Measurements from ENCODE around the gene MYO9B.
A peak's percentile ranks its signal among the peaks of the same experiment; 100 is the strongest.

The MYO9B gene

GRCh38 chr19:17070421-17070820 is 5.2 kb upstream of the MYO9B start:
- TF ChIP-seq EZH2phosphoT487 (IDR thresholded peaks at IDR 0.05; ENCODE audit: low read depth) = no peak
- no peak for TF ChIP-seq CTCF (IDR thresholded peaks at IDR 0.05; ENCODE audit: low read depth, low read length)
- H3K36me3 ChIP-seq (replicated peaks; ENCODE audit: low read depth, low read length) = peaks cover 41% of the 10 kb centered on the region
- H3K27ac ChIP-seq (ENCODE audit: low read length) = no peak overlapping the region
- peaks cover 25% of the 10 kb centered on the region for H4K20me1 ChIP-seq (ENCODE audit: insufficient read depth, low read length)
- no peak overlapping the region for H3K4me2 ChIP-seq (ENCODE audit: low read length)
- H2AFZ ChIP-seq (ENCODE audit: low read depth, low read length) = no peak overlapping the region
- H3K9ac ChIP-seq (ENCODE audit: low read length) = no peak overlapping the region
- no peak overlapping the region for H3K4me3 ChIP-seq (ENCODE audit: low read length)
- H3K9me3 ChIP-seq (ENCODE audit: insufficient read depth, low read length) = no peaks in the 10 kb centered on the region
- no peaks in the 10 kb centered on the region for H3K27me3 ChIP-seq (ENCODE audit: low read depth, low read length)
- H3K4me1 ChIP-seq (ENCODE audit: low read length) = peaks cover 27% of the 10 kb centered on the region
- H3K79me2 ChIP-seq (ENCODE audit: low read length) = peaks cover 58% of the 10 kb centered on the region

- Histone ChIP-seq H3K9ac (ENCODE audit: low read length) (no peak overlapping the region), H3K4me3 (ENCODE audit: low read length) (no peak overlapping the region), H3K27me3 (ENCODE audit: low read depth, low read length) (no peaks in the 10 kb centered on the region), H4K20me1 (ENCODE audit: insufficient read depth, low read length) (peaks cover 25% of the 10 kb centered on the region), H3K36me3 (replicated peaks; ENCODE audit: low read depth, low read length) (peaks cover 41% of the 10 kb centered on the region), H2AFZ (ENCODE audit: low read depth, low read length) (no peak overlapping the region), H3K27ac (ENCODE audit: low read length) (no peak overlapping the region), H3K4me1 (ENCODE audit: low read length) (peaks cover 27% of the 10 kb centered on the region), H3K4me2 (ENCODE audit: low read length) (no peak overlapping the region), H3K79me2 (ENCODE audit: low read length) (peaks cover 58% of the 10 kb centered on the region), H3K9me3 (ENCODE audit: insufficient read depth, low read length) (no peaks in the 10 kb centered on the region)
- TF ChIP-seq CTCF (IDR thresholded peaks at IDR 0.05; ENCODE audit: low read depth, low read length) (no peak), EZH2phosphoT487 (IDR thresholded peaks at IDR 0.05; ENCODE audit: low read depth) (no peak)
These were observed 4.7 kb upstream of the MYO9B start for GRCh38 chr19:17070912-17071311.

DNA sequence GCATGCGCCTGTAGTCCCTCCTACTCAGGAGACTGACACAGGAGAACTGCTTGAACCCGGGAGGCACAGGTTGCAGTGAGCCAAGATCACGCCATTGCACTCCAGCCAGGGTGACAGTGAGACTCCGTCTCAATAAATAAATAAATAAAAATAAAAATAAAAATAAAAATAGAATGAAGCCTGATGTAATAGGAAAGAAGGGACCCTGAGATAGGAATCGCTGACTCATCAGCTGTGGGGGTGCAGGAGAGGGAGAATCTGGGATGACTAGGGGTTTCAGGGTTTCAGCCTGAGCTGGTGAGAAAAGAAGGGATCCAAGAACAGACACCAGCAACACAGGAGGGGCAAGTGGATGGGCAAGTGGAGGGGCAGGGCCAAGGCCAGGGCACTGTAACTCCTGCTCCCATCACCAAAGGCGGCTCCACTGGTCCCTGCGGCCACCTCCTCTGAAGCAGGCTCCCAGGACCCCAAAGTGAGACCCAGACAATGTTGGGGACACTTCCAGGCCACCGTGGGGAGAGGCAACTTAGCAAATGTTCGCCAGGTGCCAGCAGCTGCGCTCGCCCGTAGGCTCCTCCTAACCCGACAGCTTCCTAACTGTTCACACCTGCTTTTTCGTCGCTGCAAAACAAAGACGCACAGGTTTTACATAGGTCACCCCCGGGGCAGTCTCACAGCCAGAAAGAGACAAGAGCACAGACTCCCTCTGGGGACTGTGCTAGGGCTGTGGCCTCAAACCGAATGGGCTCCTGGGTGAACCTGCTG is 1.5 kb upstream of the MYO9B start:
- H3K27me3 ChIP-seq (ENCODE audit: low read depth, low read length) = no peaks in the 10 kb centered on the region
- H3K4me1 ChIP-seq (ENCODE audit: low read length) = peaks cover 44% of the 10 kb centered on the region
- peak overlapping the region; percentile 99 for H3K4me2 ChIP-seq (ENCODE audit: low read length)
- H3K27ac ChIP-seq (ENCODE audit: low read length) = peak overlapping the region; percentile 45
- peaks cover 32% of the 10 kb centered on the region for H3K36me3 ChIP-seq (replicated peaks; ENCODE audit: low read depth, low read length)
- H3K79me2 ChIP-seq (ENCODE audit: low read length) = peaks cover 81% of the 10 kb centered on the region
- no peak overlapping the region for H2AFZ ChIP-seq (ENCODE audit: low read depth, low read length)
- H3K9me3 ChIP-seq (ENCODE audit: insufficient read depth, low read length) = no peaks in the 10 kb centered on the region
- peak overlapping the region; percentile 87 for H3K9ac ChIP-seq (ENCODE audit: low read length)
- peak overlapping the region; percentile 92 for H3K4me3 ChIP-seq (ENCODE audit: low read length)
- H4K20me1 ChIP-seq (ENCODE audit: insufficient read depth, low read length) = peaks cover 51% of the 10 kb centered on the region
- TF ChIP-seq CTCF (IDR thresholded peaks at IDR 0.05; ENCODE audit: low read depth, low read length) (no peak), EZH2phosphoT487 (IDR thresholded peaks at IDR 0.05; ENCODE audit: low read depth) (no peak)

DNA sequence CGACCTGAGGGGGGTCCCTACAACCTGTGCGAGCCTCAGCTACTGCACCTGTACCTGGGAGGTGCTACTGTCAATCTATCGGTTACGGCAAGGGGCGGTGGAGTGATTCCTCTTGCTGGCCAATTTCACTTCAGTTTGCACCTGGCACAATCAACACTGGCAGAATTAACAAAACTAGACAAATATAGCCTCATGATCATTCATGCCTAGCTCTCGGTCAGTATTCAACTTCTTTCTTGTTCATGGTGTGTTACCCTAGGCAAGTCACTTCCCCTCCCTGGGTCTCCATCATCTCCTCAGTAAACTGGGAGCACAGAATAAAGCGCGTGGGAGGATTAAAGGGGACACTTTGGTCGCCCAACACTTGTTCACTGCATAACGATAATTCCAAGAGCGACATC is 943 bp upstream of the MYO9B start:
- Histone ChIP-seq H4K20me1 (ENCODE audit: insufficient read depth, low read length) (peaks cover 53% of the 10 kb centered on the region), H3K36me3 (replicated peaks; ENCODE audit: low read depth, low read length) (peaks cover 32% of the 10 kb centered on the region), H3K9me3 (ENCODE audit: insufficient read depth, low read length) (no peaks in the 10 kb centered on the region), H3K4me1 (ENCODE audit: low read length) (peaks cover 49% of the 10 kb centered on the region), H3K27ac (ENCODE audit: low read length) (peak overlapping the region; percentile 45), H2AFZ (ENCODE audit: low read depth, low read length) (peak overlapping the region; percentile 48; the same call in 1 of the 2 replicates), H3K79me2 (ENCODE audit: low read length) (peaks cover 87% of the 10 kb centered on the region), H3K9ac (ENCODE audit: low read length) (peak overlapping the region; percentile 87), H3K4me3 (ENCODE audit: low read length) (peak overlapping the region; percentile 92), H3K27me3 (ENCODE audit: low read depth, low read length) (no peaks in the 10 kb centered on the region), H3K4me2 (ENCODE audit: low read length) (peak overlapping the region; percentile 99)
- TF ChIP-seq CTCF (IDR thresholded peaks at IDR 0.05; ENCODE audit: low read depth, low read length) (no peak), EZH2phosphoT487 (IDR thresholded peaks at IDR 0.05; ENCODE audit: low read depth) (no peak)

Measured in OCI-LY3 (cell line).